PC-3 (cell line): ENCODE measurements around the gene TNRC6C. TPM values are rescaled to one million over a fixed set of nuclear protein-coding genes. Genes with fewer than 3 reads are reported as not detected.

Experiments
- ATAC-seq: fragments of 200-7000 bp; cut with Tn5 transposase; 2 replicates; pipeline ENCODE4 v1.9.1; 2020; ENCODE audit warnings: mild to moderate bottlenecking, moderate library complexity
- Bru-seq: library from RNA; stranded (reverse); fragments of 400-500 nt; gene quantifications from one replicate; lab custom pipeline; 2021; lab: Mats Ljungman, UMichigan
- BruChase-seq, 2 experiments: library from RNA; stranded (reverse); fragments of 400-500 nt; gene quantifications; one replicate each; lab custom pipeline; 2021; lab: Mats Ljungman, UMichigan
- BruUV-seq: library from RNA; stranded (reverse); fragments of 400-500 nt; replicated peaks from 2 replicates; lab custom pipeline; 2021; lab: Mats Ljungman, UMichigan
- CTCF ChIA-PET: fragments of 300-600 bp; sonication (Branson Sonifier 250); formaldehyde crosslinking; loops from one replicate; lab custom pipeline; 2022; ENCODE audit warnings: antibody characterized with exemption; lab: Charles Lee
- POLR2A ChIA-PET: fragments of 300-600 bp; sonication (Branson Sonifier 250); formaldehyde crosslinking; loops from one replicate; lab custom pipeline; 2022; ENCODE audit warnings: antibody characterized with exemption; ENCODE audit not compliant: unreplicated experiment; lab: Charles Lee
- DNase-seq: peaks from one replicate; pipeline ENCODE4 v3.0.0-alpha.2; 2015
- H2AFZ ChIP-seq: fragments of 300-600 bp; sonication (generic); 2 replicates; pipeline ENCODE4 v1.6.0; 2016; ENCODE audit warnings: antibody characterized with exemption, low read length
- H3F3A ChIP-seq: fragments of 300-600 bp; sonication (generic); one replicate; pipeline ENCODE4 v1.6.0; 2017; ENCODE audit warnings: antibody characterized with exemption, low read length, control low read depth, mild to moderate bottlenecking; ENCODE audit not compliant: unreplicated experiment
- H3K27ac ChIP-seq: fragments of 300-600 bp; sonication (generic); 2 replicates; pipeline ENCODE4 v1.5.1; 2016; ENCODE audit warnings: mild to moderate bottlenecking, low read length
- H3K27me3 ChIP-seq: fragments of 300-600 bp; sonication (generic); 2 replicates; pipeline ENCODE4 v1.6.1; 2016; ENCODE audit warnings: low read length, mixed read lengths
- H3K36me3 ChIP-seq: fragments of 300-600 bp; sonication (generic); 2 replicates; pipeline ENCODE4 v1.6.1; 2016; ENCODE audit warnings: low read depth, mixed run types, low read length, mixed read lengths
- H3K4me1 ChIP-seq: fragments of 300-600 bp; sonication (generic); 2 replicates; pipeline ENCODE4 v1.5.1; 2016; ENCODE audit warnings: low read length; ENCODE audit not compliant: insufficient read depth
- H3K4me2 ChIP-seq: fragments of 300-600 bp; sonication (generic); 2 replicates; pipeline ENCODE4 v1.6.0; 2016; ENCODE audit warnings: low read length
- H3K4me3 ChIP-seq: fragments of 300-600 bp; sonication (generic); 2 replicates; pipeline ENCODE4 v1.5.1; 2016; ENCODE audit warnings: mild to moderate bottlenecking, low read length, mixed read lengths
- H3K79me2 ChIP-seq: fragments of 300-600 bp; sonication (generic); 2 replicates; pipeline ENCODE4 v1.6.1; 2017; ENCODE audit warnings: low read length, mixed read lengths
- H3K9ac ChIP-seq: fragments of 300-600 bp; sonication (generic); 2 replicates; pipeline ENCODE4 v1.6.0; 2016; ENCODE audit warnings: mild to moderate bottlenecking, low read length
- H3K9me2 ChIP-seq: fragments of 300-600 bp; sonication (generic); replicated peaks from 2 replicates; pipeline ENCODE4 v1.6.1; 2016; ENCODE audit warnings: mixed run types, low read length, mixed read lengths
- H3K9me3 ChIP-seq: fragments of 300-600 bp; sonication (generic); 2 replicates; pipeline ENCODE4 v1.6.1; 2016; ENCODE audit warnings: low read length, mixed read lengths
- H4K20me1 ChIP-seq: fragments of 300-600 bp; sonication (generic); 2 replicates; pipeline ENCODE4 v1.6.1; 2016; ENCODE audit warnings: low read length, mixed read lengths
- EZH2 ChIP-seq: fragments of 300-600 bp; sonication (generic); IDR thresholded peaks from one replicate; pipeline ENCODE4 v1.6.1; 2017; ENCODE audit warnings: antibody characterized with exemption, mild to moderate bottlenecking, low read length; ENCODE audit not compliant: unreplicated experiment
- EZH2phosphoT487 ChIP-seq: fragments of 300-600 bp; sonication (generic); IDR thresholded peaks from 2 replicates; pipeline ENCODE4 v1.6.1; 2018; ENCODE audit warnings: mild to moderate bottlenecking, antibody characterized with exemption, low read length, borderline replicate concordance
- intact Hi-C: fragments of 100-400 bp; cut with micrococcal nuclease; formaldehyde crosslinking; loops from 2 replicates; pipeline ENCODE4 v1.9.0; 2023
- long read RNA-seq: library from polyadenylated mRNA; unstranded; transcript quantifications from one replicate; pipeline ENCODE4 v2.0.0, GENCODE V29; 2021; ENCODE audit not compliant: unreplicated experiment
- total RNA-seq: library from RNA; depleted of rRNA; stranded (reverse); fragments of >200 nt; gene quantifications from 2 replicates; pipeline ENCODE4 v1.2.3, GENCODE V29; 2014; rRNA removed
- TF ChIP-seq, protein P1 (sequence below): fragments of 300-600 bp; sonication (generic); conservative IDR thresholded peaks from 2 replicates; pipeline ENCODE4 v1.5.1; 2017; ENCODE audit warnings: antibody characterized with exemption, low read depth, mild to moderate bottlenecking, low read length

TNRC6C gene, protein sequence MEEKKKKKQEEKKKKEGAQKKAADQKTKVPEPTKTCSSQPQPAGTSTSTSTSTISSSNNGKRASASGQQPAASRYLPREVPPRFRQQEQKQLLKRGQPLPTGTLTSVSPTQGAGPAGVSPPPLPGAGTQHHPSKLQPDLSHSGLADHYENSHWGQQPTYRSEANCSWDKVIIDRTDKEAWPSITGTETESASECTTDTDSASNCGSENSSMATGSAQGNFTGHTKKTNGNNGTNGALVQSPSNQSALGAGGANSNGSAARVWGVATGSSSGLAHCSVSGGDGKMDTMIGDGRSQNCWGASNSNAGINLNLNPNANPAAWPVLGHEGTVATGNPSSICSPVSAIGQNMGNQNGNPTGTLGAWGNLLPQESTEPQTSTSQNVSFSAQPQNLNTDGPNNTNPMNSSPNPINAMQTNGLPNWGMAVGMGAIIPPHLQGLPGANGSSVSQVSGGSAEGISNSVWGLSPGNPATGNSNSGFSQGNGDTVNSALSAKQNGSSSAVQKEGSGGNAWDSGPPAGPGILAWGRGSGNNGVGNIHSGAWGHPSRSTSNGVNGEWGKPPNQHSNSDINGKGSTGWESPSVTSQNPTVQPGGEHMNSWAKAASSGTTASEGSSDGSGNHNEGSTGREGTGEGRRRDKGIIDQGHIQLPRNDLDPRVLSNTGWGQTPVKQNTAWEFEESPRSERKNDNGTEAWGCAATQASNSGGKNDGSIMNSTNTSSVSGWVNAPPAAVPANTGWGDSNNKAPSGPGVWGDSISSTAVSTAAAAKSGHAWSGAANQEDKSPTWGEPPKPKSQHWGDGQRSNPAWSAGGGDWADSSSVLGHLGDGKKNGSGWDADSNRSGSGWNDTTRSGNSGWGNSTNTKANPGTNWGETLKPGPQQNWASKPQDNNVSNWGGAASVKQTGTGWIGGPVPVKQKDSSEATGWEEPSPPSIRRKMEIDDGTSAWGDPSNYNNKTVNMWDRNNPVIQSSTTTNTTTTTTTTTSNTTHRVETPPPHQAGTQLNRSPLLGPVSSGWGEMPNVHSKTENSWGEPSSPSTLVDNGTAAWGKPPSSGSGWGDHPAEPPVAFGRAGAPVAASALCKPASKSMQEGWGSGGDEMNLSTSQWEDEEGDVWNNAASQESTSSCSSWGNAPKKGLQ (N-terminal part only)
- total RNA-seq (5.3 and 6.0 TPM in 2 replicates), Bru-seq, nascent RNA (percentile 44 among the genes with signal in this experiment), BruChase-seq, experiment 1, labeled RNA remaining after a 6-hour chase (percentile 47 among the genes with signal in this experiment), BruChase-seq, experiment 2, labeled RNA remaining after a 2-hour chase (percentile 45 among the genes with signal in this experiment)
- long read RNA-seq, partial matches to known transcripts: 2 of 9 reads
- long read RNA-seq, other reads (novel, unspliced or antisense): 7 of 9 reads

- H3K9me2 ChIP-seq: no peaks in the 10 kb centered on the region
- H3K9ac ChIP-seq: no peak within 1 kb of the TSS
- peaks cover 89% of the 10 kb centered on the region for H3K27me3 ChIP-seq
- intact Hi-C loops: no loop called here
- H4K20me1 ChIP-seq: no peaks in the 10 kb centered on the region; the same call in 1 of the 2 replicates
- no peak within 1 kb of the TSS for H3K27ac ChIP-seq
- peak within 1 kb of the TSS; percentile 53 for H2AFZ ChIP-seq
- BruUV-seq: no TSS peak
- H3F3A ChIP-seq: no peaks in the 10 kb centered on the region
- peak; percentile 94 for ATAC-seq
- TF ChIP-seq EZH2 (peak; percentile 50), EZH2phosphoT487 (peak; percentile 96)
- TF ChIP-seq, protein P1, sequence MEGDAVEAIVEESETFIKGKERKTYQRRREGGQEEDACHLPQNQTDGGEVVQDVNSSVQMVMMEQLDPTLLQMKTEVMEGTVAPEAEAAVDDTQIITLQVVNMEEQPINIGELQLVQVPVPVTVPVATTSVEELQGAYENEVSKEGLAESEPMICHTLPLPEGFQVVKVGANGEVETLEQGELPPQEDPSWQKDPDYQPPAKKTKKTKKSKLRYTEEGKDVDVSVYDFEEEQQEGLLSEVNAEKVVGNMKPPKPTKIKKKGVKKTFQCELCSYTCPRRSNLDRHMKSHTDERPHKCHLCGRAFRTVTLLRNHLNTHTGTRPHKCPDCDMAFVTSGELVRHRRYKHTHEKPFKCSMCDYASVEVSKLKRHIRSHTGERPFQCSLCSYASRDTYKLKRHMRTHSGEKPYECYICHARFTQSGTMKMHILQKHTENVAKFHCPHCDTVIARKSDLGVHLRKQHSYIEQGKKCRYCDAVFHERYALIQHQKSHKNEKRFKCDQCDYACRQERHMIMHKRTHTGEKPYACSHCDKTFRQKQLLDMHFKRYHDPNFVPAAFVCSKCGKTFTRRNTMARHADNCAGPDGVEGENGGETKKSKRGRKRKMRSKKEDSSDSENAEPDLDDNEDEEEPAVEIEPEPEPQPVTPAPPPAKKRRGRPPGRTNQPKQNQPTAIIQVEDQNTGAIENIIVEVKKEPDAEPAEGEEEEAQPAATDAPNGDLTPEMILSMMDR: no peak
- peak within 1 kb of the TSS; percentile 63 for H3K4me3 ChIP-seq
- no peaks in the 10 kb centered on the region for H3K79me2 ChIP-seq
- H3K4me1 ChIP-seq: peaks cover 10% of the 10 kb centered on the region; the same call in 1 of the 2 replicates
- peak; percentile 97 for DNase-seq
- CTCF ChIA-PET: interaction anchor here (0.6 kb wide), 2 partner anchors 42 to 107 kb away, joined by 4 to 8 read pairs; no protein-coding TSS in a partner anchor
- H3K9me3 ChIP-seq: no peaks in the 10 kb centered on the region
- POLR2A ChIA-PET: interaction anchor here (0.6 to 0.7 kb wide), 5 partner anchors 21 to 1117 kb away, joined by 3 to 10 read pairs (median 5); partner anchors contain the start of gene ENGASE
- no peaks in the 10 kb centered on the region for H3K36me3 ChIP-seq
- peak within 1 kb of the TSS; percentile 80 for H3K4me2 ChIP-seq
Observed at GRCh38 chr17:77957857-77958715, at the start of gene TNRC6C. TSS of gene TNRC6C (plus strand) at chr17:77958703. CDS start at chr17:78004207, 45,504 bp downstream.

DNA sequence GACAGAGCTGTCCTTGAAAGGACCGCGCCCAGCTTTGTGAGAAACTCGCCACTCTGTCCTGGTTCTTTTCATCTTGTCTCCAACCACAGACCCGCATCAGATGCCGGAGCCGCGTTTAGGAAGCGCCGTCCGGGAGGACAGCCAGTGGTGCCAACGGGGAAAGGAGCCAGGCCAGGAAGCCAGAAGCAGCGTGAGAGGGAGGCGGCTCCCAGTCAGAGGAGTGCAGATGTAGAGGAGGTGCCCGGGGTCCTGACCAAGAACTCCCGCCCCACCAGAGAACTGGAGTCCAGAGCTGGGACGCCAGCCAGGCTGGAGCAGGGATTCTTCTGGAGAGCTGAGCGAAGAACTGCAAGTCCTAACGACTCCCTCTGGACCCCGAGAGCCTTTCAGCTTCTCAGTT lies 49.3 kb upstream of the TNRC6C start:
- Histone ChIP-seq H3K9ac (no peak overlapping the region), H3K9me2 (no peaks in the 10 kb centered on the region), H3F3A (no peaks in the 10 kb centered on the region), H3K4me3 (no peak overlapping the region), H3K9me3 (no peaks in the 10 kb centered on the region), H3K79me2 (no peaks in the 10 kb centered on the region), H2AFZ (no peak overlapping the region), H3K36me3 (no peaks in the 10 kb centered on the region), H3K4me2 (no peak overlapping the region), H3K4me1 (no peaks in the 10 kb centered on the region), H3K27ac (no peak overlapping the region), H3K27me3 (peaks cover 60% of the 10 kb centered on the region), H4K20me1 (no peaks in the 10 kb centered on the region)
- TF ChIP-seq EZH2phosphoT487: 0 out of 2 replicates have a peak, but pooled peaks have one; percentile 19
- peak; percentile 71 for TF ChIP-seq EZH2
- TF ChIP-seq, protein P1: no peak
- ChIA-PET CTCF (no interaction called here), POLR2A (no interaction called here)
- ATAC-seq: no peak
- BruUV-seq: no TSS peak
- intact Hi-C loops: no loop called here
- DNase-seq: no peak
